ENCODE data around the gene CASQ2. TPM values are rescaled to one million over a fixed set of nuclear protein-coding genes. Genes with fewer than 3 reads are reported as not detected.

CASQ2 gene
- total and polyA plus RNA-seq, 2 donors (not counting 3 experiments of a cell fraction or from before 2014, with no cell fraction given), result not detected

DNA sequence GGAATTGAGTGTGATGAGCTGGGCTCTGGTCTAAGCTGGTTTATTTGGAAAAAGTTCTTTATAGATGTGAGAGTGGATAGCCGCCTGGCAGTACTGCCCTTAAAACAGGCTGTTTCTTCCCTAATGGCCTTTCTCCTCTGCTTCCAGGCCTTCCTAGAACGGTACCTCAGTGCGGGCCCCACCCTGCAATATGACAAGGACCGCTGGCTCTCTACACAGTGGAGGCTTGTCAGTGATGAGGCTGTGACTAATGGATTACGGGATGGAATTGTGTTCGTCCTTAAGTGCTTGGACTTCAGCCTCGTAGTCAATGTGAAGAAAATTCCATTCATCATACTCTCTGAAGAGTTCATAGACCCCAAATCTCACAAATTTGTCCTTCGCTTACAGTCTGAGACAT lies 77.5 kb downstream of the CASQ2 start:
- intact Hi-C loops (cut with micrococcal nuclease) (loop anchor here (5.0 kb wide), 1 partner anchor 49 kb away; the partner anchor contains the start of gene VANGL1), dilution Hi-C loops (cut with MboI; ENCODE audit: extremely low pct_ligation_motif_present, low sequenced_read_pairs) (no loop called here)
- BruUV-seq (replicated peaks), result no TSS peak
- Histone ChIP-seq H3K9me3 (replicated peaks; ENCODE audit: control insufficient read depth, insufficient read depth, low read length) (no peaks in the 10 kb centered on the region), H3K79me2 (ENCODE audit: control insufficient read depth, insufficient read depth, low read length) (no peaks in the 10 kb centered on the region), H3K27ac (ENCODE audit: insufficient read depth, low read depth, low read length) (no peak overlapping the region), H3K36me3 (ENCODE audit: control insufficient read depth in 2 of 2, extremely low read depth in 1 of 2, insufficient read depth in 2 of 2, low read length in 2 of 2) (peaks cover 3 to 12% of the 10 kb centered on the region in 2 experiments), H3K4me3 (replicated peaks in 1 of 3; ENCODE audit: insufficient read depth in 1 of 3, low read depth in 1 of 3, low read length in 3 of 3) (no peak overlapping the region), H3K9ac (replicated peaks; ENCODE audit: extremely low read depth, insufficient read depth, low read length) (no peak overlapping the region), H4K20me1 (replicated peaks; ENCODE audit: control insufficient read depth, extremely low read depth, insufficient read depth, low read length) (no peaks in the 10 kb centered on the region), H3K4me1 (ENCODE audit: control insufficient read depth, extremely low read depth, insufficient read depth, low read length) (no peaks in the 10 kb centered on the region), H3K9me1 (replicated peaks; ENCODE audit: control insufficient read depth, extremely low read depth, insufficient read depth, low read length) (no peaks in the 10 kb centered on the region), H2AFZ (ENCODE audit: low read depth, low read length) (no peak overlapping the region), H3K27me3 (ENCODE audit: control insufficient read depth in 2 of 2, insufficient read depth in 2 of 2, low read length in 2 of 2) (no peaks in the 10 kb centered on the region), H3K4me2 (ENCODE audit: insufficient read depth, low read length) (no peak overlapping the region)
- FAIRE-seq, result no peak
- no peak for TF ChIP-seq FOS (IDR thresholded peaks at IDR 0.05; ENCODE audit: borderline replicate concordance, insufficient read depth, low read length)
- TF ChIP-seq, protein P1, sequence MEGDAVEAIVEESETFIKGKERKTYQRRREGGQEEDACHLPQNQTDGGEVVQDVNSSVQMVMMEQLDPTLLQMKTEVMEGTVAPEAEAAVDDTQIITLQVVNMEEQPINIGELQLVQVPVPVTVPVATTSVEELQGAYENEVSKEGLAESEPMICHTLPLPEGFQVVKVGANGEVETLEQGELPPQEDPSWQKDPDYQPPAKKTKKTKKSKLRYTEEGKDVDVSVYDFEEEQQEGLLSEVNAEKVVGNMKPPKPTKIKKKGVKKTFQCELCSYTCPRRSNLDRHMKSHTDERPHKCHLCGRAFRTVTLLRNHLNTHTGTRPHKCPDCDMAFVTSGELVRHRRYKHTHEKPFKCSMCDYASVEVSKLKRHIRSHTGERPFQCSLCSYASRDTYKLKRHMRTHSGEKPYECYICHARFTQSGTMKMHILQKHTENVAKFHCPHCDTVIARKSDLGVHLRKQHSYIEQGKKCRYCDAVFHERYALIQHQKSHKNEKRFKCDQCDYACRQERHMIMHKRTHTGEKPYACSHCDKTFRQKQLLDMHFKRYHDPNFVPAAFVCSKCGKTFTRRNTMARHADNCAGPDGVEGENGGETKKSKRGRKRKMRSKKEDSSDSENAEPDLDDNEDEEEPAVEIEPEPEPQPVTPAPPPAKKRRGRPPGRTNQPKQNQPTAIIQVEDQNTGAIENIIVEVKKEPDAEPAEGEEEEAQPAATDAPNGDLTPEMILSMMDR (IDR thresholded peaks at IDR 0.05; ENCODE audit: extremely low read depth in 1 of 2, insufficient read depth in 1 of 2, low read depth in 1 of 2, low read length in 2 of 2), result no peak
- TF ChIP-seq POLR2AphosphoS5 (IDR thresholded peaks at IDR 0.05; ENCODE audit: insufficient read depth, low read depth, low read length), result no peak
- no peak for TF ChIP-seq MYC (IDR thresholded peaks at IDR 0.05; ENCODE audit: low read depth, low read length)
- DNase-seq (ENCODE audit: low read depth, low spot score), result no peak
- POLR2A ChIA-PET, result no interaction called here
- CTCF ChIA-PET, result interaction anchor here (0.9 to 5.8 kb wide), 3 partner anchors 16 to 95 kb away, joined by 3 to 24 read pairs (median 3); no protein-coding TSS in a partner anchor

DNA sequence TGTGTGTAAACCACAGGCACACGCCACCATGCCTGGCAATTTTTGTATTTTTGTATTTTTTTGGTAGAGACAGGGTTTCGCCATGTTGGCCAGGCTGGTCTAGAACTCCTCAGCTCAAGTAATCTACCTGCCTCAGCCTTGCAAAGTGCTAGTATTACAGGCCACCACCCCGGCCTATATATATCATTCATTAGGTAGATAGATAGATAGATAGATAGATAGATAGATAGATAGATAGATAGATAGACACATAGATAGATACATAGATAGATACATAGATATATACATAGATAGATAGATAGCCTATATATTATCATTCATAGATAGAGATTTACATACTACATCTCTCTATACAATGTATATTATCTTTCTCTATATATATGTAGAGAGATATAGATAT lies 80.8 kb downstream of the CASQ2 start:
- no TSS peak for BruUV-seq (replicated peaks)
- Histone ChIP-seq H4K20me1 (replicated peaks; ENCODE audit: control insufficient read depth, extremely low read depth, insufficient read depth, low read length) (no peaks in the 10 kb centered on the region), H3K36me3 (ENCODE audit: control insufficient read depth in 2 of 2, extremely low read depth in 1 of 2, insufficient read depth in 2 of 2, low read length in 2 of 2) (peaks cover 5 to 19% of the 10 kb centered on the region in 2 experiments), H2AFZ (ENCODE audit: low read depth, low read length) (no peak overlapping the region), H3K9ac (replicated peaks; ENCODE audit: extremely low read depth, insufficient read depth, low read length) (no peak overlapping the region), H3K27me3 (ENCODE audit: control insufficient read depth in 2 of 2, insufficient read depth in 2 of 2, low read length in 2 of 2) (no peaks in the 10 kb centered on the region), H3K27ac (ENCODE audit: insufficient read depth, low read depth, low read length) (no peak overlapping the region), H3K9me3 (replicated peaks; ENCODE audit: control insufficient read depth, insufficient read depth, low read length) (no peaks in the 10 kb centered on the region), H3K9me1 (replicated peaks; ENCODE audit: control insufficient read depth, extremely low read depth, insufficient read depth, low read length) (no peaks in the 10 kb centered on the region), H3K4me2 (ENCODE audit: insufficient read depth, low read length) (no peak overlapping the region), H3K79me2 (ENCODE audit: control insufficient read depth, insufficient read depth, low read length) (no peaks in the 10 kb centered on the region), H3K4me1 (ENCODE audit: control insufficient read depth, extremely low read depth, insufficient read depth, low read length) (no peaks in the 10 kb centered on the region), H3K4me3 (replicated peaks in 1 of 3; ENCODE audit: insufficient read depth in 1 of 3, low read depth in 1 of 3, low read length in 3 of 3) (no peak overlapping the region)
- ChIA-PET CTCF (interaction anchor here (1.0 to 1.1 kb wide), 2 partner anchors 77 to 79 kb away, joined by 3 read pairs; no protein-coding TSS in a partner anchor), POLR2A (no interaction called here)
- dilution Hi-C loops (cut with MboI; ENCODE audit: extremely low pct_ligation_motif_present, low sequenced_read_pairs), result no loop called here
- DNase-seq (ENCODE audit: low read depth, low spot score), result no peak
- TF ChIP-seq GATA2 (IDR thresholded peaks at IDR 0.05; ENCODE audit: insufficient read depth, insufficient read length, low read depth, low read length) (no peak), POLR2A (IDR thresholded peaks at IDR 0.05; ENCODE audit: low read depth, low read length) (no peak), JUN (IDR thresholded peaks at IDR 0.05; ENCODE audit: borderline replicate concordance, insufficient read depth, insufficient read length, low read depth) (no peak), EZH2 (IDR thresholded peaks at IDR 0.05; ENCODE audit: borderline replicate concordance, low read depth, low read length, severe bottlenecking) (no peak), POLR2AphosphoS5 (IDR thresholded peaks at IDR 0.05; ENCODE audit: insufficient read depth, low read depth, low read length) (no peak), MYC (IDR thresholded peaks at IDR 0.05; ENCODE audit: low read depth, low read length) (no peak), FOS (IDR thresholded peaks at IDR 0.05; ENCODE audit: borderline replicate concordance, insufficient read depth, low read length) (no peak)
- TF ChIP-seq, protein P1 (IDR thresholded peaks at IDR 0.05; ENCODE audit: extremely low read depth in 1 of 2, insufficient read depth in 1 of 2, low read depth in 1 of 2, low read length in 2 of 2), result no peak
- TF ChIP-seq, protein P2, sequence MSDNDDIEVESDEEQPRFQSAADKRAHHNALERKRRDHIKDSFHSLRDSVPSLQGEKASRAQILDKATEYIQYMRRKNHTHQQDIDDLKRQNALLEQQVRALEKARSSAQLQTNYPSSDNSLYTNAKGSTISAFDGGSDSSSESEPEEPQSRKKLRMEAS (IDR thresholded peaks at IDR 0.05; ENCODE audit: insufficient read depth, insufficient read length), result no peak
- intact Hi-C loops (cut with micrococcal nuclease), result no loop called here
- no peak for FAIRE-seq

Measured in endothelial cell of umbilical vein (primary cell).